Left lobe of liver (tissue), 2 donors: ENCODE results near the gene GNAO1. TPM values are rescaled to one million over a fixed set of nuclear protein-coding genes. Genes with fewer than 3 reads are reported as not detected.

Experiments
- ATAC-seq: fragments of 200-7000 bp; cut with Tn5 transposase; one replicate; pipeline ENCODE4 v1.9.1; 2020; ENCODE audit warnings: mild to moderate bottlenecking, moderate library complexity
- DNase-seq: peaks from one replicate; pipeline ENCODE4 v3.0.0-alpha.2; 2020; ENCODE audit warnings: low spot score
- total RNA-seq: library from RNA; stranded (reverse); gene quantifications from one replicate; pipeline ENCODE4 v1.2.1, GENCODE V29; 2021
- donor health status: DM: no; HTN: no; CAD: no; lungs with moderate emphysema.
- donor health status: DM: no; HTN: yes; CAD: no.

GNAO1 gene
- total RNA-seq, 1 donor from 2014 or later = 24.4 TPM

- no peak for DNase-seq
- no peak for ATAC-seq
These were observed 152.6 kb downstream of the GNAO1 start for GRCh38 chr16:56343661-56344517.

GRCh38 chr16:56344518-56345405, 153.5 kb downstream of the GNAO1 start:
- DNase-seq = peak; percentile 68
- ATAC-seq = peak; percentile 52

- ATAC-seq = peak; percentile 84
These were observed 154.2 kb downstream of the GNAO1 start for GRCh38 chr16:56345406-56346050.

GRCh38 chr16:56346131-56346890, 155.0 kb downstream of the GNAO1 start:
- ATAC-seq (no peak), DNase-seq (no peak)

More at GRCh38 chr16:56345406-56346050, 154.2 kb downstream of the GNAO1 start:
- peak; percentile 94 for DNase-seq

GRCh38 chr16:56347166-56347565, 155.9 kb downstream of the GNAO1 start:
- DNase-seq (no peak), ATAC-seq (no peak)

- ATAC-seq = no peak
- no peak for DNase-seq
These were observed 156.4 kb downstream of the GNAO1 start for GRCh38 chr16:56347670-56348069.

- no peak for DNase-seq
- ATAC-seq = no peak
These were observed 157.1 kb downstream of the GNAO1 start for GRCh38 chr16:56348168-56349085.

- DNase-seq (no peak), ATAC-seq (no peak)
These were observed 157.8 kb downstream of the GNAO1 start for GRCh38 chr16:56349086-56349415.

- DNase-seq (peak; percentile 79), ATAC-seq (peak; percentile 57)
These were observed 158.4 kb downstream of the GNAO1 start for GRCh38 chr16:56349711-56350161.

GRCh38 chr16:56350491-56351405, 159.5 kb downstream of the GNAO1 start:
- no peak for DNase-seq
- no peak for ATAC-seq

- ATAC-seq (no peak), DNase-seq (no peak)
These were observed 160.2 kb downstream of the GNAO1 start for GRCh38 chr16:56351481-56351880.

GRCh38 chr16:56352351-56353053, 161.2 kb downstream of the GNAO1 start:
- peak; percentile 27 for DNase-seq
- ATAC-seq = no peak

- ATAC-seq = no peak
- DNase-seq = peak; percentile 44
These were observed 162.0 kb downstream of the GNAO1 start for GRCh38 chr16:56353054-56353921.

- DNase-seq (peak; percentile 28), ATAC-seq (no peak)
These were observed 162.7 kb downstream of the GNAO1 start for GRCh38 chr16:56354016-56354415.

GRCh38 chr16:56354746-56355145, 163.5 kb downstream of the GNAO1 start:
- DNase-seq = peak; percentile 38
- no peak for ATAC-seq

GRCh38 chr16:56355221-56355620, 163.9 kb downstream of the GNAO1 start:
- peak; percentile 41 for DNase-seq

More at GRCh38 chr16:56355221-56355620, 163.9 kb downstream of the GNAO1 start:
- no peak for ATAC-seq
